Measurements from ENCODE around the gene FCGR3B. TPM values are rescaled to one million over a fixed set of nuclear protein-coding genes. Genes with fewer than 3 reads are reported as not detected.
"Not testable (repeated sequence)": the region's sequence is repeated elsewhere in the genome, so short reads cannot be mapped to it uniquely, and the experiment has no call there.

The FCGR3B gene
- 1 to 10 TPM in 2 of 7 donors, under 1 TPM in 4, not detected in 1; 0.53 to 1.6 (median 0.92) TPM for total RNA-seq
- 1 to 10 TPM in 1 of 2 donors, under 1 TPM in 1; 0.19 to 6.4 TPM for polyA plus RNA-seq
- long read RNA-seq, donor 1 = 0 reads
- long read RNA-seq, donor 2 = 0 reads
- long read RNA-seq, donor 3, partial matches to known transcripts = 0 of 1 reads
- long read RNA-seq, donor 3, other reads (novel, unspliced or antisense) = 0 of 1 reads

DNA sequence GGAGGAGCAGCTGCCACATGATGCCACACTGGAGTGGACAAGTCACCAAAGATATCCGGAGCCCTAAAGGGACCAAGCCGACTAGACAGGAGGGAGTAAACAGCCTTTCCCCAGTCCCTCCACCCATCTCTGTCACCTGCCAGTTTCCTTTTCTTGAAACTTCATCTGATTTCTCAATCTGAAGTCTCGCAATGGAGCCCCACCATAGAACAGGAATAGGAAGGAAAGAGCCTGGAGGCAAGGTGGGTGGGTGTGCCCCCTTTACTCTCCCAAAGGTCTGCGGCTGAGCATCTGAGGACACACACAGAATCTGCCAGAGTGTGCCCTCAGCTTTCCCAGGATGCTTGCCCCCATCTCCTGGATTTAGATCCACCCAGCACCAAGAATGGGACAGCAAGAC, at the start of gene FCGR3B:
FCGR3B (minus strand) TSS at position 101 of the 400 bp plus-strand sequence; CDS start at position 19, 82 bp downstream.
- no peak for DNase-seq
- H3K9me3 ChIP-seq = no peaks in the 10 kb centered on the region
- H3K27ac ChIP-seq = no peak within 1 kb of the TSS
- no peaks in the 10 kb centered on the region for H3K4me1 ChIP-seq (ENCODE audit: insufficient read depth)
- no peak for TF ChIP-seq CTCF (IDR thresholded peaks at IDR 0.05)
- no peak for TF ChIP-seq POLR2A (IDR thresholded peaks at IDR 0.05)
- TF ChIP-seq EP300 (IDR thresholded peaks at IDR 0.05) = no peak
- intact Hi-C loops (cut with DNase I) = no loop called here
- no peak within 1 kb of the TSS for H3K4me3 ChIP-seq
- no peaks in the 10 kb centered on the region for H3K36me3 ChIP-seq
- 85 to 94% (median 89%) methylated on average over 4 of the region's 4 CpGs for WGBS, 3 donors
- H3K27me3 ChIP-seq = no peaks in the 10 kb centered on the region

DNA sequence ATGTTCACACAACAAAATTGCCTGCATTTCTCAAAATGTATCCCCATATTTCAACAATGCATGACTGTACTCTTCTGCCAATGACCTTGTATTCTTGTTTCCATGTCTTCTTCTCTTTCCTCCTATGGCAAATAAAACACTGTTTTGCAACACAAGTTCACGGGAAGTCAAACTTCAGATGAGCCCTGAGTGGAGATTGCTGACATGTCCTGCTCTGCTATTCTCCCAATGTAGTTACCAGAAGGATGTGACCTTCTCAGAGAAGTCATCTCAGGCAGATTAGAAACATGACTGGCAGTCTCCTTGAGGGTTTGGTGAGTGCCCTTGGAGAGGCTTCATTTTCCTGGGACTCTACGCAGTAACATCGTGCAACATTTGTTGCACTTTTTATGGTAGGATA, 47.5 kb upstream of the FCGR3B start:
- H3K4me1 ChIP-seq (ENCODE audit: insufficient read depth) = no peaks in the 10 kb centered on the region
- TF ChIP-seq EP300 (IDR thresholded peaks at IDR 0.05) = no peak
- TF ChIP-seq CTCF (IDR thresholded peaks at IDR 0.05) = no peak
- TF ChIP-seq POLR2A (IDR thresholded peaks at IDR 0.05) = no peak
- no peak overlapping the region for H3K4me3 ChIP-seq
- no peak overlapping the region for H3K27ac ChIP-seq
- intact Hi-C loops (cut with DNase I) = no loop called here
- 87 to 95% (median 95%) methylated on average over 3 of the region's 3 CpGs for WGBS, 3 donors
- no peaks in the 10 kb centered on the region for H3K9me3 ChIP-seq
- no peaks in the 10 kb centered on the region for H3K27me3 ChIP-seq
- DNase-seq = no peak
- no peaks in the 10 kb centered on the region for H3K36me3 ChIP-seq

DNA sequence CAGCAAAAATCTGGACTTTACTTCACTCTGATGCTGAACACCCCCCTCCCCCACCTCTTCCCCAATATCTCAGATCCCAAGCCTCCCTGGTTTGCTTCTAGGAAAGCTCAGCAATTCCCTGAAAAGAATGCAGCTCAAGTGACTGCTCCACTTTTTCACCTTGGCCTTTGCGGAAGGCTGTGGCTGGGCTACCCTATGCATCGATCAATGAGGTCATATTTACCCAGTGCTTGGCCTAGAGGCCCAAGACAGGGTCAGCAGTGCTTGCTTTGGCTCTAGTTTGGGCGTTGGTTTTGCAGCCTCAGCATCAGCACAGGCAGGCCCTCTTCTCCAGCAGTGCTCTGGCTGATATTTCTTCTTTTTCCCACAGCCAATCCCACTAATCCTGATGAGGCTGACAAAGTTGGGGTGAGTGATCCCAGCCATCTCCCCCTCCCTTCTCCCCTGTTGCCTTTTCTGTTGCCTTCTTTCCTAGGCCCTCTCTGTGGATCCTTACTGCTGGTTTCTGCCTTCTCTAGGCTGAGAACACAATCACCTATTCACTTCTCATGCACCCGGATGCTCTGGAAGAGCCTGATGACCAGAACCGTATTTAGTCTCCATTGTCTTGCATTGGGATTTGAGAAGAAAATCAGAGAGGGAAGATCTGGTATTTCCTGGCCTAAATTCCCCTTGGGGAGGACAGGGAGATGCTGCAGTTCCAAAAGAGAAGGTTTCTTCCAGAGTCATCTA, 46.1 kb upstream of the FCGR3B start:
- DNase-seq = no peak
- Histone ChIP-seq H3K27ac (no peak overlapping the region), H3K36me3 (no peaks in the 10 kb centered on the region), H3K27me3 (no peaks in the 10 kb centered on the region), H3K4me3 (no peak overlapping the region), H3K4me1 (ENCODE audit: insufficient read depth) (no peaks in the 10 kb centered on the region), H3K9me3 (no peaks in the 10 kb centered on the region)
- 80 to 85% (median 84%) methylated on average over 5 of the region's 5 CpGs for WGBS, 3 donors
- intact Hi-C loops (cut with DNase I) = no loop called here
- no peak for TF ChIP-seq EP300 (IDR thresholded peaks at IDR 0.05)
- no peak for TF ChIP-seq CTCF (IDR thresholded peaks at IDR 0.05)
- no peak for TF ChIP-seq POLR2A (IDR thresholded peaks at IDR 0.05)

DNA sequence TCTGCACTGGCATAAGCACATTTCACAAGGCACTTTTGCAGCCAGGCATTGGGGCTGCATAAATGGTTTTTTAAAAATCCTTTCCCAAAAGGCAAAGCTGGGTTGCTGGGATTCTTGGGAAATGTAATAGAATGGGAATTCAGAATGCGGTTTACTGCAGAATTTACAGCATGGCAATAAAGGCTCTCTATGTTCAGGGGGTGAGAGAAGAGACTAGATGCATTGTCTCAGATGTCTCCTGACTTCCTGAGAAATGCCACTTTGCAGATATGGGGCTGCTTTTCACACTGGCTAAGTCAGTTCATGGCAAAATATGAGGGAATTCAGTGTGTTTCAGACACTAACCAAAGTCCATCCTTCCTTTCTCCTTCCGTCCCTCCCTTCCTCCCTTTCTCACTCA, 45.5 kb upstream of the FCGR3B start:
- 92 to 98% (median 93%) methylated on average over 2 of the region's 2 CpGs for whole genome bisulfite sequencing, 3 donors
- H3K27ac ChIP-seq = no peak overlapping the region
- TF ChIP-seq POLR2A (IDR thresholded peaks at IDR 0.05) = no peak
- TF ChIP-seq EP300 (IDR thresholded peaks at IDR 0.05) = no peak
- no peak for TF ChIP-seq CTCF (IDR thresholded peaks at IDR 0.05)

GRCh38 chr1:161674908-161675307, 43.9 kb upstream of the FCGR3B start:
- WGBS, 3 donors = 72 to 75% (median 74%) methylated on average over 2 to 3 of the region's 3 CpGs
- H3K4me1 ChIP-seq (ENCODE audit: insufficient read depth); intact Hi-C loops (cut with DNase I); H3K4me3 ChIP-seq; DNase-seq; H3K27me3 ChIP-seq; H3K9me3 ChIP-seq; H3K36me3 ChIP-seq; H3K27ac ChIP-seq: not testable (repeated sequence)

More for the DNA sequence above, 45.5 kb upstream of the FCGR3B start:
- intact Hi-C loops (cut with DNase I) = no loop called here
- Histone ChIP-seq H3K27me3 (no peaks in the 10 kb centered on the region), H3K36me3 (no peaks in the 10 kb centered on the region), H3K9me3 (no peaks in the 10 kb centered on the region), H3K4me3 (no peak overlapping the region), H3K4me1 (ENCODE audit: insufficient read depth) (no peaks in the 10 kb centered on the region)
- no peak for DNase-seq

DNA sequence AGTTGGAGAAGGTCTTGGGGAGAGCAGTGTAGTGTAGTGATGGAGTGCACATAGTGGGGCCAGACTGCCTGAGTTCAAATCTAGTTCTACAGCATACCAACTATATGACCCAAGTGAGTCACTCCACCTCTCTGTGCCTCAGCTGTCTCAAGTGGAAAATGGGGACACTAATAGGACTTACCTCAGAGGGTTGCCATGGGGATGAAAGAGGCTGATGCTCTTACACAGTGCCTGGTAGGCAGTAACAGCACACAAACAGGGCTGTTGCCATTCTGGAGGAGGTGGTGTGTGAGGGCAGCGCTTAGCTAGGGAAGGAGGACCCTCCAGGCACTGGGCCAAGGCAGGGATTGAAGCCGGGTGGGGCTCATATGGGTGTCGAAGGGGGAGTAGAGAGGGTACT, 43.5 kb upstream of the FCGR3B start:
- H3K4me1 ChIP-seq (ENCODE audit: insufficient read depth); H3K4me3 ChIP-seq; intact Hi-C loops (cut with DNase I); H3K27me3 ChIP-seq; H3K36me3 ChIP-seq; H3K27ac ChIP-seq; H3K9me3 ChIP-seq; DNase-seq: not testable (repeated sequence)
- 39 to 56% (median 54%) methylated on average over 2 to 3 of the region's 3 CpGs for WGBS, 3 donors

GRCh38 chr1:161673437-161673836, 42.5 kb upstream of the FCGR3B start:
- H3K27me3 ChIP-seq; H3K9me3 ChIP-seq; DNase-seq; H3K36me3 ChIP-seq; H3K27ac ChIP-seq; intact Hi-C loops (cut with DNase I); H3K4me3 ChIP-seq; H3K4me1 ChIP-seq (ENCODE audit: insufficient read depth): not testable (repeated sequence)
- 82 to 92% (median 91%) methylated on average over 4 to 7 of the region's 7 CpGs for WGBS, 3 donors

All from ovary (tissue), 10 donors.